Stimulated activated naive CD4-positive, alpha-beta T cell treated with Interleukin-2 at 50 U/mL for 16 hours (primary cell): ENCODE data around the gene FAT1.

Experiments used
- DNase-seq: peaks from one replicate; lab custom pipeline; 2025; lab: John Stamatoyannopoulos, UW

Gene FAT1

GRCh38 chr4:186749611-186750281 is 26.1 kb upstream of the FAT1 start:
- no peak for DNase-seq

GRCh38 chr4:186746581-186746980 is 22.9 kb upstream of the FAT1 start:
- DNase-seq = no peak

- DNase-seq = no peak
Measured at GRCh38 chr4:186743261-186743660, 19.6 kb upstream of the FAT1 start.

- no peak for DNase-seq
Measured at GRCh38 chr4:186740822-186741221, 17.2 kb upstream of the FAT1 start.

- no peak for DNase-seq
Measured at GRCh38 chr4:186739802-186740434, 16.3 kb upstream of the FAT1 start.

GRCh38 chr4:186739317-186739716 is 15.7 kb upstream of the FAT1 start:
- no peak for DNase-seq

GRCh38 chr4:186738421-186738820 is 14.8 kb upstream of the FAT1 start:
- DNase-seq = no peak

- no peak for DNase-seq
Measured at GRCh38 chr4:186737427-186737826, 13.8 kb upstream of the FAT1 start.

GRCh38 chr4:186736466-186736865 is 12.8 kb upstream of the FAT1 start:
- DNase-seq = no peak

- no peak for DNase-seq
Measured at GRCh38 chr4:186734251-186734650, 10.6 kb upstream of the FAT1 start.

- no peak for DNase-seq
Measured at GRCh38 chr4:186733778-186734177, 10.1 kb upstream of the FAT1 start.

GRCh38 chr4:186730621-186731020 is 7.0 kb upstream of the FAT1 start:
- no peak for DNase-seq

GRCh38 chr4:186729856-186730255 is 6.2 kb upstream of the FAT1 start:
- DNase-seq = no peak

- DNase-seq = no peak
Measured at GRCh38 chr4:186728631-186729271, 5.1 kb upstream of the FAT1 start.

GRCh38 chr4:186727977-186728519 is 4.4 kb upstream of the FAT1 start:
- no peak for DNase-seq

GRCh38 chr4:186727169-186727976 is 3.7 kb upstream of the FAT1 start:
- DNase-seq = no peak

- DNase-seq = no peak
Measured at GRCh38 chr4:186726426-186727168, 2.9 kb upstream of the FAT1 start.

- no peak for DNase-seq
Measured at GRCh38 chr4:186725469-186726425, 2.1 kb upstream of the FAT1 start.

- DNase-seq = no peak
Measured at GRCh38 chr4:186724864-186725468, 1.3 kb upstream of the FAT1 start.
